ENCODE measurements around the gene TVP23C.

- TF ChIP-seq EZH2 (IDR thresholded peaks at IDR 0.05; ENCODE audit: low read depth) (no peak), CTCF (conservative IDR thresholded peaks at IDR 0.05) (no peak)
Observed at GRCh38 chr17:15482476-15482875, 80.8 kb downstream of the TVP23C start.

Data from PC-9 (cell line).